Jurkat, Clone E6-1 (cell line): ENCODE results near the gene LRPAP1.
"Not testable (repeated sequence)": the region's sequence is repeated elsewhere in the genome, so short reads cannot be mapped to it uniquely, and the experiment has no call there.

Experiments used
- DNase-seq: peaks from one replicate; pipeline ENCODE4 v3.0.0-alpha.2; 2011; ENCODE audit warnings: low read depth, low spot score
- H3K4me3 ChIP-seq: 2 replicates; pipeline ENCODE4 v1.5.1; 2011; ENCODE audit warnings: mild to moderate bottlenecking, low read length, control low read depth, moderate library complexity

The LRPAP1 gene

DNA sequence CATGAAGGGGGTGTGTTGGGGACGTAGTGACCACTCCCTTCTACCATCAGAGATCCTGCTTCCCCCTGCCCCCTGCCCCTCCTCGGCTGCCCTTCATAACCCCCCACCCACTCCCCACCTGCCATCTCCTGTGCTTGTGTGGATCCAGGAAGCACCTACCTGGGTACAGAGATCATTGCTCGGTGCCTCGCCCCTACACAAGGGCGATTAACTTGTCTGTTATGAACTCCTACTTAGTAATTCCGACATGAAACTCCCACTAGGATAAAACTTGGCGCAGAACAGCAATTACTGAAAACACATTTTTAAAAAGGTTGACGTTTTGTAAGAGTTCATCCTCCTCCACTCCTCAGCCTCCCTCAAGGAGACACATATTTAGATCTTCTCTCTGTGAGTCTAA lies 11.2 kb upstream of the LRPAP1 start:
- not testable (repeated sequence) for H3K4me3 ChIP-seq, DNase-seq

GRCh38 chr4:3538906-3539305 lies 6.7 kb upstream of the LRPAP1 start:
- not testable (repeated sequence) for H3K4me3 ChIP-seq, DNase-seq

DNA sequence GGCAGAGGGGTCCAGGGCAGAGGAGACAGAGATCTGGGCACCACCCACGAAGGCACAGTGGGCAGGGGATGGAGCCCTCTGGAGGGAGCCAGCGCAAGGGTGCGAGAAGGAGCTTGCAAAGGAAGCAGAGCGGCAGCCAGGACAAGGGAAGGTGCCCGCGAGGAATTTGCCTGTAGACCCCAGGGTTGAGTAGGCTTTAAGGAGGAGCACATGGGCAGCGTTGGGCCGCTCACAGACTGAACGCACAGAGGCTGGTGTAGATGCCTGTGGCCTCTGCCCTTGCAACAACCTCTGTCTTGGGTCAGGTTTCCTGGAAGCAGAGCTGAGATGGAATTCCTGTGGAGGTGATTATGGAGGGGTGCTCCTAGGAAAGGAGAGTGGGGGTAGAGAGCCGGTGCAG lies 3.6 kb upstream of the LRPAP1 start:
- H3K4me3 ChIP-seq = not testable (repeated sequence)

DNA sequence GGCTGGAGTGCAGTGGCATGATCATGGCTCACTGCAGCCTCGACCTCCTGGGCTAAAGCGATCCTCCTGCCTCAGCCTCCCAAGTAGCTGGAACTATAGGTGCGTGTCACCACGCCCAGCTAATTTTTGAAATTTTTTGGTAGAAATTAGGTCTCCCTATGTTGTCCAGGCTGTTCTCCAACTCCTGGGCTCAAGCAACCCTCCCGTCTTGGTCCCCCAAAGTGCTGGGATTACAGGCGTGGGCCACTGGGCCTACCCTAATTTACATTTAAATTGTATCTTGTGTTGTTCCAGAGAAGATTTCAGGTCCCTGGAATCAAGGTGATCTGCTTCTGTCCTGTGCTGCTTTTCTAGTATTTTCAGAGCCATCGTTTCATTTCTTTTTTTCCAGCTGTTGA lies 1.2 kb upstream of the LRPAP1 start:
- no peak for DNase-seq
- H3K4me3 ChIP-seq = no peak overlapping the region

More for the DNA sequence above, 3.6 kb upstream of the LRPAP1 start:
- not testable (repeated sequence) for DNase-seq

DNA sequence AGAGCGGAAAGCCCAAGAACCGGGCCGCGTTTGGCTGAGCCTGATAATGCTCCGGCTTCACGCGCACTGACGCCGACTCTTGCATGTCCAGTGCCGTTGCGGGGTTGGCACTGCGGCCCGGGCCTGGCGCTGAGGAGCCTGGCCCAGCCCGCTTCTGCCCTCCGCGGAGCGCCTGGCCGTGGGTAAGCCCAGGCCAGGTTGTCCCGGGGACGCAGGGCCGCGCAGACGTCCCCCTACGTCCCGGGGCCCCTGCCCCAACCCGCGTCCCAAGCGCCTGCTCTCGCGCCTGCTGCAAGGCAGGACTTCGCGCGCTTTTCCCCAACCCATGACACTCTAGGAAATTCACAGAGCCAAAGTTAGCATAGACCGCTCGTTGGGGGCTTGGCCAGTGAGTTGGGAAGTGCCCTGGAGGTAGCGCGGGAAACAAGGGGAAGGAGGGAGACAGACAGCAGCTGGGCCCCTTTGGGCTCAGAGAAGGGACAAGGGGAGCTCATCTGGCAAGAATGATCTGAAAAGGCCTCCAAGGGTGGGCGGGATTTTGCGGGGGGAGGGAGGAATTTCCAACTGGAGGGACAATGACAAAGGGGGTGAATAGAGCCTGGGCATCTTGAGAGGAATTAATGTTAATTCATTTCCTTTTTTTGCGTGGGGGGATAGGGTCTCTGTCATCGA lies 665 bp upstream of the LRPAP1 start:
- DNase-seq = no peak
- no peak overlapping the region; the same call in 1 of the 2 replicates for H3K4me3 ChIP-seq

DNA sequence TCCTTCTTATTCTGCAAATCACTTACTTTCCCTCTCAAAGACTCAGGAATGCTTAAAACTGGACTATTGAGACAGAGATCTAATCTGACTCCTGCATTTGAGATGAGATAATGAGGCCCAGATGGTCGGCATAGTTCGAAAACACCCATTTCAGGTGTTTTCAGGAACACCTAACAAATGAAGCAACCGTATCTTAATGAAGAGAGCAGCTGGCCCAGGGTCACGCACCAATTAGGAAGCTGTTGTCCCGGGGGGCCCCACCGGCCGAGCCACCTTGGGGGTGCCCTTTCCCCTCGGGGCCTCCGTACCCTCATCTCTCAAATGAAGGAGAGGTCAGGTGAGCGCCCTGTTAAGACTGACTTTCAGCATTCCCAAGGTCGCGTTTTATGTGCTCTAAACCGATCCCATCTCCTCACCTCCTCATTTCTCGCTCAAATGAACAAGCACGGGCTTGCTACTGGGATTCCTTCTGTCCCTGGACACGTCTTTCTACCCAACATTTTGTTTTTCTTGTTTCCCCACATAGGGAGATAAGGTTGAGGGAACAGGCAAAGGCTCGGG lies 824 bp downstream of the LRPAP1 start:
- no peak for DNase-seq
- peak overlapping the region; percentile 79 for H3K4me3 ChIP-seq

- H3K4me3 ChIP-seq = peak overlapping the region; percentile 79
- no peak for DNase-seq
Observed at GRCh38 chr4:3530663-3531254, 1.5 kb downstream of the LRPAP1 start.

GRCh38 chr4:3530051-3530450 lies 2.2 kb downstream of the LRPAP1 start:
- no peak overlapping the region for H3K4me3 ChIP-seq
- DNase-seq = no peak

DNA sequence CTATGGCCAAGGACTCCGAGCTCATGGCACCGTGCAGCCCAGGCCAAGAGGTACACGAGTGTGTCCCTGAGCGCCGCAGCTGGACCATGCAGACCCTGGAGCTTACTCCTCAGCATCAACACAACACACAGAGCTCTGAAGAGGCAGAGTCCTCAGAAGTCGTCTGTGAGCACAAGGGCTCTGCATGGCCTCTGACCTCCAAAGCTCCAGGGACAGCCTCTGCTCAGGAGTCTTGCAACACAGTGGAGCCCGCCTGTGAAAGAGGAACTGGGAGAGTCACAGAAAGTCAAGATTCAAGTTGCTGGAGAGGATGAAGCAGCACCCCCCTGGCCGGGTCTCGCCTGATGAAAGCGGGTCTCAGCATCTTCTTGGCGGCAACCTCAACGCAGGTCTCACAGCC lies 2.9 kb downstream of the LRPAP1 start:
- no peak overlapping the region for H3K4me3 ChIP-seq
- no peak for DNase-seq

DNA sequence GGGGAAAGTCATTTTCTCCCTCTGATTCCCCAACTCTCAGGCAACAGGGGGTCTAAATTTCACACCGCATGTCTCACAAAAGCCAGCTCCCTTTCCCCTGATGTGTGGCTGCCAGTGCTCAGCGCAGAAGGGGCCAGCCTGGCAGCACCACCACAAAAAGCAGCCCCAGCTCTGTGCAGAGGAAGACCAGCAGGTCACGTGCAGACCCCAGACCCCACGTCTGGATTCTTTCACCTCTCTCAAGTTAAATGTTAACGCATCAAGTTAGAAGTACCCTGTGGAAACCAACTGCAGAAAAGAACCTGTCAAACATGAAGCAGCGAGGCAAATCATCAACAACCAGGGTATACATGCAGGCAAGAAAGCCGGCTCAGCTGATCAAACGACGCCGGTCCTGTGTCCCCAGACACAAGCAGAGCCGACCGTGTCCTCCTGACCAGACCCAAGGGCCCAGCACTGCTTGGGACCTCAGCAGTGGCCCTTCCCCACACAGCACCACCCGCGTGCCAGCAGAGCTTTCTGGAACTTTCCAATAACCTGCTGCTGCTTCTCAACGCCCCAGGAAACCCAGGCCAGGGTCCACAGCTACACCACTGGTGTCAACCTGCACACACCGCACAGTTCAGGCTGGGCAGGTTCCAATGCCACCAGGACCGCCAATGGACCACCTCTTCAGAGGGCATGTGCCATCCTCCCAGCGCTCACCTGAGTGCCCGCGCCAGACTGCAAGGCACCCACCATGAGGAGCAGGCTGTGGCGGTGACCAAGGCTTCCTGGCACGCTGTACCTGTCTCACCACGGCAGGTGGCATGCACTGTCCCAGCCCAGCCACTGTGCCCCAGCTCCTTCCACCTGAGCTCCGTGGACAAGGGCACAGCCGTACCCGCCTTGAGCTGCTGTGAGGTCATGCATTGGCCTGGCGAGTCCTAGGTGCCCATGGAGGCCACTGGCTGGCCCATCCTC lies 4.0 kb downstream of the LRPAP1 start:
- no peak overlapping the region for H3K4me3 ChIP-seq

GRCh38 chr4:3527101-3527913 lies 4.9 kb downstream of the LRPAP1 start:
- no peak overlapping the region for H3K4me3 ChIP-seq

More for the DNA sequence above, 4.0 kb downstream of the LRPAP1 start:
- DNase-seq = no peak

DNA sequence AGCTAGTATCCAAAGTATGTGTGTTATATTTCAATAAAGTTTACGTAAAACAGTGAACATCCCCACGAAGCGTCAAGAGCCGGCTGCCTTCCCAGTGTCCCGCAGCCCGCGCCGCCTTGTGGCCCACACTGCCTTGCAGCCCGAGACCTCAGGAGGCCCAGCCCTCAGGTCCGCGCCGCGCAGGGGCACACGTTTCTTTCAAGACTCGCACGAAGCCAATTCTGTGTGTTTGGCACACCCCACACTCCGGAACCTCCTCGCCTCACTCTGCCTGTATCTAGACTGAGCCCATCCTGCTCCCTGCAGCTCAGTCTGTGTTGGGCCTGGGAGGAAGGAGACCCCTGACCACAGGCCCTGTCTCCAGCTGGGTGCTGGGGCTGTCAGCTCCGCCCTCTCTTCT lies 5.8 kb downstream of the LRPAP1 start:
- no peak overlapping the region for H3K4me3 ChIP-seq
- DNase-seq = no peak

More at GRCh38 chr4:3527101-3527913, 4.9 kb downstream of the LRPAP1 start:
- DNase-seq = peak; percentile 11

DNA sequence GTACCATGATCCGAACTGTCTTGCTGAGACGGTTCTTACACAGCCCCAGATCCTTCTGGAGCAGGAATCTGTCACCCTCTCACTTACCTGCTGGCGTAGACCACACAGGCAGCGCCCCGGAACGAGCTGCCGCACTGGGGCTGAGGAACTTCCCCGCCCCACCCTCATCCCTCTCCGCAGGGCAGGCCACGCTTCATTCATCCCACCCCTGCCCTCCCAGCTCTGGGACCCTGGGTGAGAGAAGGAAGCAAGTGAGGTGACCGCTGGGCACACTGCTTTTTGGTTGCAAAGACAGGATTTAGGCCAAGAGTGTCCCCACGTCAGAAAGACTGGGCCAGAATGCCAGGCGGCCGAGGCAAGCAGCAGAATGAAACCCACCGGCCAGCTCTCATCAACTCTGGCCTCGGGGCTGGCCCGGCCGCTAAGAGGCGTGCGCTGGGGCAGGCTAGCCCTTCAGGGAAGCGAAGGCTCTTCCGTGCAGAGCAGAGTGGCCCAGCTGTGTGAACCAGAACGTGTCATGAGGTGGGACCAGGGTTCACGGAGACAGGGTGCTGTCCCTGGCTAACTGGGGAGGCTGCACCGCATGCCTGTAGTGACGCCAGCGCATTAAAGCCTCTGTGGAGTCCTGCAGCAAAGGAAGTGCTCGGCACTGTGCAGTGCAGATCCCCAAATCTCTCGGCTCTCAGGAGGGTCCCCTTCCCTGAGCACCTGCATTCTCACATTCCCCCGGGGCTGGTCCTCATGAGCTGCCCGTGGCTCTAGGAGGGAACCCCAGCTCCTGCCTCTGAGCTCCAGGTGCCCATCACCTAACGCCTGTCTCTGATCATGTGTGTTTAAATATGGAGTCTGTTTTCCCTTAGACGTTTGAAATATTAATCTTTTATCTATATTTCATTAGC lies 6.4 kb downstream of the LRPAP1 start:
- no peak overlapping the region for H3K4me3 ChIP-seq
- no peak for DNase-seq

- no peak for DNase-seq
- H3K4me3 ChIP-seq = no peak overlapping the region
Observed at GRCh38 chr4:3524920-3525319, 7.3 kb downstream of the LRPAP1 start.

- no peak overlapping the region for H3K4me3 ChIP-seq
- no peak for DNase-seq
Observed at GRCh38 chr4:3524349-3524748, 7.9 kb downstream of the LRPAP1 start.

GRCh38 chr4:3523628-3524221 lies 8.5 kb downstream of the LRPAP1 start:
- H3K4me3 ChIP-seq = no peak overlapping the region
- no peak for DNase-seq

DNA sequence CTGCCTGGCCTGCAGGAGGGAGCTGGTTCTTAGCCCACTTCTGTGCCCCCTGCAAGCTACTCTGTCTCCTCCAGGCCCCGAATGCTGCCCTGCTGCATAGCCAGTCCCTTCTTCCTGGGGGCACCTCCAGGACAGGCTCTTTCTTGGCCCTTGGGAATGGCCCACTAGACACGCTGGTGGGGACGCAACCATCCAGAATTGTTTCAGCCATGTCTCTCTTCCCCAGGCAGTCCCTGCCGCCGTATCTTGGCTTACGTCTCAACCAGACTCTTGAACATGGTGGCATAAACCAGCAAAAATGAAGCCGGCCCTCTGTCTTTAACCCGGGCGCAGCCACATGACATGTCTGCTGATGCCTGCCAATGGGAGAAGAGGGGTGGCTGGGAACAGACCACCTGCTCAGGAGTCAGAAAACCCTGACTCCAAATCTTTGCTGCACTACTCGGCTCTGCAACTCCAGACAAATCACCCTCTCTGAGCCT lies 9.0 kb downstream of the LRPAP1 start:
- DNase-seq = no peak
- H3K4me3 ChIP-seq = no peak overlapping the region
